Stimulated activated CD8-positive, alpha-beta memory T cell treated with anti-CD3 and anti-CD28 coated beads, Interleukin-7, amount 100 ng/mL, for 4 hours (primary cell): ENCODE data around the gene APEH.
"Not testable (repeated sequence)": the region's sequence is repeated elsewhere in the genome, so short reads cannot be mapped to it uniquely, and the experiment has no call there.

Experiments
- DNase-seq, 2 donors: peaks; one replicate each; pipeline ENCODE4 v3.0.0-alpha.2; 2020; ENCODE audit warnings: low read depth in 2 of 2

APEH gene

DNA sequence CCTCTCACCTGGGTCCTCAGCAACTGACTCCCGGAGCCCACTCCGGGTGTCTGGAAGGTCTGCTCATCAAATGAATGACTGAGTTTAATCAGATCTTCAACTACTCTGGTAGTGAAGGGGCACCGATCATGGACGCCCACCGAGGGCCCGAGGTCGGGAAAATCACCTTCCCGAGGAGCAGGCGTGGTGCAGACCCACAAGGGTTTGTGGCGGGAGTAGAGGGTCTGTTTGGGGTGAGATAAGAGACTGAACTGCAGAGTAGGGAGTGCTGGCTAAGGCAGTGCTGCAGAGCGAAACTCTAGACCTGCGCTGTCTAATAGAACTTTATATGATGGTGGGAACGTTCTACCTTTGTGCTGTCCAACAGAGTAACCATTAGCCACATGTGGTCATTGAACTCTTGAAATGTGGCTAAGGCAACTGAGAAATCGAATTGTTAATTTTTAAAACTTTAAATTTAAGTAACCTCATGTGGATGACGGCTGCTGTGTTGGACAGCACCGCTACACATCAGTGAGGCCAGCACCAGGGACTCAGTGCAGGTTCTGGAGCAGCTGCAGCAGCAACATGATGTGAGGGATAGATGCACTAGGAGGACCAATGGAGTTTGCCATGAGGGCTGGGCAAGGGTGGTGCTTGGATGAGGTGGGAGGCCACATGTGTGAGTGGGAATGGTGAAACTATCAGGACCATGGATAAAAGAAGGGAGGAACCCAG lies 15.9 kb downstream of the APEH start:
- not testable (repeated sequence) for DNase-seq

DNA sequence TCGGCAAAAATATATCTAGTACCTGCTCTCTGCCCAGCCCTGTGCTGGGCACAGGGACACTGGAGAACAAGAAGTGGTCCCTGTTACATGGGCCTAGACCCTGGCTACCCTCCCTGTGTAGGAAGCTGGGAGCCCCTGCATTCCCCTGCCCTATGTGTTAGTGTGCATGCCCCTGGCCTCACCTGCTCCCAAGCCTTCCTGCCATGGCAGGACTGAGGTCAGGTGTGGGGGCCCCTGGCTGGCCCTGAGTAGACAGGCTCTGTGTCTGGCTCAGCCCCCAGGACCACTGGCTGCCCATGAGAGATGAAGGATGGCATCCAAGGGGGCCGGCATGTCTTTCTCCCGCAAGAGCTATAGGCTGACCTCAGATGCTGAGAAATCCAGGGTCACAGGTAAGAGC lies 16.7 kb downstream of the APEH start:
- not testable (repeated sequence) for DNase-seq

DNA sequence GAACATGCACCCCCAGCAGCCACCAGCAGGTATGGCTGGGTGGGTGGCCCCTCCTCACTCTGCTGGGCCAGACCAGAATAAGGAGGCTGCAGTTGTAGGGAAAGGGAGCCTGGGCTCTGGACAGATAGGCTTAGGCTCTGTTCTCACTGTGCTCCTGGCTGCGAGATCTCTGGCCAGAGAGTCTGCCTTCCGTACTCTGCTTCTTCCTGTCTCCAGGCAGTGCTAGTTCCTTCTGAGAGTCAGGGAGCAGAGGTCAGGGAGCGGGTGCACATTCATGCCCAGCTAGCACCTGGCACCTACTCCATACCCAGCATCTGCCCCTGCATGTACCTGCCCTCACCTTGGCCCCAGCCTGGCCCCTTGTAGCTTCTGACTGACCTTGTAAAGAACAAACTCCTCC lies 17.3 kb downstream of the APEH start:
- not testable (repeated sequence) for DNase-seq

DNA sequence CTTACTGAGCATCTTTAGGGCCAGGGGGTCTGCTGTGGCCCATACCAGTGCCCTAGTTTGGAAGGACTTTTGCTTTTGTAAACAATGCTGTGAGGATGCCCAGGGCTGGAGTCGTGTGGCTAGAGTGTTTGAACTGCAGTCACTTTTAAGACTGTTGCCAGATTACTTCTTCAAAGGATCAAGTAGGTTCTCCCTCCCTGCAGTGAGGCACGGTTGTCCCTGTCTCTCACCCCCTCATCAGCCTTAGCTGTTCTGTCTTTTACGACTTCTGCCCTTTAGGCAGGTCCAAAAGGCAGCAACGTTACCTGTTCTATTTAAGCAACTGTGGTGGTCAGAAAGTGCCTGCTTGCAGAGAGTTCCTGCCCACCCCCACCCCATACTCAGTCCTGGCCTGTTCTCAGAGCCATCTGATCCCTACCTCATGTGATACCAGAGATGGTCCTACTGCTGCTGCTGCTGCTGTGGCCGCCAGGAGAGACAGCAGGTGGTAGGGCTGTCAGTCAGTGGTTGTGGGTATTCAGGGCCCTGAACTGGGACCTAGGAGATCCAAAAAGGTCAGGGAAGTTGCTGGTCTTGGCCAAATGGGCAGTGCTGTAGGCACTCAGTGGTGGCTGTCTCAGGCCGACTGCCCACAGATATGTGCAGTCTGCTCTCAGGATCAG lies 20.4 kb downstream of the APEH start:
- DNase-seq, result not testable (repeated sequence)

DNA sequence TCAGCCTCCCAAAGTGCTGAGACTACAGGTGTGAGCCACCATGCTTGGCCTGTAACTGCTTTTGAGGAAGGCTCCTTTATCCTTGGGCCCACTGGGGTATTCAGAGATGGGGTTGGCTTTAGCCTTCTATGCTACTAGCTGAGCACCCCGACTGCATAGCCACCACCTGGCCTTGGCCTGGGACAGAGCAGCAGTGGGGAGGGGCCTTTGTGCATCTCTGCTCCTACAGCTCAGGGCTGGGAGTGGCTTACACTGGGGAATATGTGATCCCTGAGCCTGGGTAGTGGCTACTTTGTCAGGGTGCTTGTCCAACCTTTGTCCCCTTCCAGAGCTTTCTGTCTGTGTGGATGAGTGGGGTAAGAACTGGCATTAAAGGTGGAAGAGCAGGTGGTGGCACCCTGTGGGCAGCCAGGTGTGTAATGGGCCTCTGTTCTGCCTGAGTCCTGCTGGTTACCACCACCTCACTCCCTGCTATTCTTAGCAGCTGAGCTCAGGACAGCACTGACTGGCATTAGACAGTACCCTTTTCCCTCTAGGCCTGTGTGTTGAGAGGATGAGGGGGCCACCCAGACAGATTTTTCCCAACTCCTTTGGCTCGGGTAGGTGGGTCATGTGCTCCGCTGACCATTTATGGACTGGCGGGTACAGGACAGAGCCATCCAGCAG lies 21.3 kb downstream of the APEH start:
- DNase-seq, result not testable (repeated sequence)

DNA sequence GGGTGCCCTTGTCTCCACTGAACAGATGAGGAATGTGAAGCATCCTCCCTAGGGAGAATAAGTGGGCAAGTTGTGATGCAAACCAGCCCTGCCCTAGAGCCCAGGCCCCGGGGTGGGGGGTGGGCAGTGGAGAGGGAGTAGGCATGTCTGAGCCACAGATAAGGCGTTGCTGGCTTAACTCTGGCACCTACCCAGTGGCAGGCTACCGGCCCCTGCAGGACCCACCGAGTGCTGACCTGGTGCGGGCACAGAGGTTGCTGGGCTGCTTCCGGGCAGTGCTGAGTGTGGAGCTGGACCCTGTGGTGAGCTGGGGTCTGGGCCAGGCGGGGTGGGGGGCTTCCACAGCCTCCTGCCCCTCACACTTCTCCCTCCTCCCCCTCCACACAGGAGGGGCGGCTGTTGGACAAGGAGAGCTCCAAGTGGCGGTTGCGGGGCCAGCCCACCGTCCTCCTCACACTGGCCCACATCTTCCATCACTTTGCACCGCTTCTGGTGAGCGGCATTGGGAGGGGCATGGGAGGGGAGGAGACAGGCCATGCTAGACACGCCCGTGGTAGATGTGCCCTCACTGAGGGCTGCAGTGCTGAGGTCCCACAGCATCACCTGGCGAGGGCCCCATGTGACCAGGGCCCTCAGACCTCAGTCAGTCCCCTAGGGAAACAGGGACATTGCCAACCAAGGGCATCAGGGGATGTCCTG lies 25.3 kb downstream of the APEH start:
- no peak for DNase-seq

DNA sequence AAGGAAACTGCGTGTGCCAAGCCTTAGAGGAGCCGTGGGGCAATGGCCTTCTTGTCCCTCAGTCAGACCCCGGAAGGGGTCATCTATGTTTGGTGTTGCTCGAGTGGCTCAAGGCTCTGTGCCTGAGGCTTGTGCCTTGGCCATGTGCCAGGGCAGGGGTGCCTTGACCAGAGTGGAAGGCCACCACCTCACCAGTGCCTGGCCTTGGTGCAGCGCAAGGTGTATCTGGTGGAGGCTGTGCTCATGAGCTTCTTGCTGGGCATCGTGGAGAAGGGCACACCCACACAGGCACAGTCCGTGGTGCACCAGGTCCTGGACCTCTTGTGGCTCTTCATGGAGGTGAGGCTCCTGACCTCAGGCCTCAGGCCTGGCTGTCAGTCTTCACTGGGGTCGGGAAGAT lies 25.9 kb downstream of the APEH start:
- DNase-seq, result no peak

DNA sequence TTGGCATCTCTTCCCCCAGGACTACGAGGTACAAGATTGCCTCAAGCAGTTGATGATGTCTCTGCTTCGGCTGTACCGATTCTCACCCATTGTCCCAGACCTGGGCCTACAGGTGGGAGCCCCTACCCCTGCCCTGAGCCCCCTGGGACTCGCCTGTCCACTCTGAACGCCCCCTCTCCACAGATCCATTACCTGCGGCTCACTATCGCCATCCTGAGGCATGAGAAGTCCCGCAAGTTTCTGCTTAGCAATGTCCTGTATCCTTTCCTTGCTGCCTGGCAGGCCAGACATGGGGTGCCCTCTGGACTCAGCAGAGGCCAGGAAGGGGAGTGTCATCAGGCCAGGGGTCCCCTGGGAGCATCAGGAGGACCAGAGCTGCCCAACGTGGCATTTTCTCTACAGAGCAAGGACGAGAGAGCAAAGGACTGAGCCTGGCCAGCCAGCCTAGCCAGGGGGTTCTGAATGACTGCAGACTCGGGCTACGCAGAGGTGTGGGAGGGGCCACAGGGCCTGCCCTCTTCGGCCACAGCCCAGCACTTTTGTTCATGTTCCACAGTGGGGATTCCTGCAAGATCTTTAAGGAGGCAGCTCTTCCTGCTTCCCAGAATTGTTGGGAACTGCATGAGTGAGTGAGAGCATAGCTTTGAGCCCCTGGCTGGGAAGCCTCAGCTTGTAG lies 26.4 kb downstream of the APEH start:
- no peak for DNase-seq

DNA sequence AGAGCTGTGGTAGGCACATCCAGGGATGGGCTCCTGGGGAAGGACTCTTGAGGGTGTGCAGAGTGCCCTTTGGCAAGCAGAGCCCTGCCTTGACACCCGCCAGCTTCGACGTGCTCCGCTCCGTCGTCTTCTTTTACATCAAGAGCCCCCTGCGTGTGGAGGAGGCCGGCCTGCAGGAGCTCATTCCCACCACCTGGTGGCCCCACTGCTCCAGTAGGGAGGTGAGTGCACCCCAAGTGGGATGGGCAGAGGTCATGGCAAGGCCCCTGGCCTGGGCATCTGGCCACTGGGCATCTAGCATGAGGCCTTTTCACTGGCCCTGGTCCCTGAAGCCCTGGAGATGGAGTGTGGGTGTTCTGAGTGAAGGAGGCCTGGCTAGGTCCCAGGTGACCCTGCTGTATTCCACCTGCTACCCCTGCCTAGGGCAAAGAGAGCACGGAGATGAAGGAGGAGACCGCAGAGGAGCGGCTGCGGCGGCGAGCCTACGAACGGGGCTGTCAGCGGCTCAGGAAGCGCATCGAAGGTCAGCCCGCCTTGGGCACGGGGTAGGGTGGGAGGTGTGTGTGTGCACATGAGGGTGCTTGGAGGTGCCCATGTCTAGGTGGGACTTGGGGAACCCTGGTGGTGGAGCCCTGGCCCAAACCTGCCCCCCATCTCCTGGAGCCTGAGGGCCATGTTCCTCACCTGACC lies 27.4 kb downstream of the APEH start:
- DNase-seq, result no peak

DNA sequence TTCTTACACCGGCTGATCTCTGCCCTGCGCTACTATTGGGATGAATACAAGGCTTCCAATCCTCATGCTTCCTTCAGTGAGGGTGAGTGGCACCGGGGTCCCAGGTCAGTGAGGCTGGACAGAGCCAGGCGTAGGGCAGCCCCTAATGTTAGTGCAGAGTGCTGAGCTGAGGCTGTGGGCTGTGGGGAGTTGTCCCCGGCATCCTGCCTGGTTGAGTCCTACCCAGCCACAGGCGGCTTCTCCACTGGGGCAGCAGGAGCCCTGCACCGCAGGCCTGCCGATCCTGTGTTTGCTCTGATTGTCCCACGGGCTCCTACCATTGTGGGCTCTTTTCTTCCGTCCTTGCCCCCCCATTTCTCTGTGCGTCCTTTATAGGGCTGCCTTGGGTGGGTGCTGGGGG lies 28.5 kb downstream of the APEH start:
- DNase-seq, result no peak

DNA sequence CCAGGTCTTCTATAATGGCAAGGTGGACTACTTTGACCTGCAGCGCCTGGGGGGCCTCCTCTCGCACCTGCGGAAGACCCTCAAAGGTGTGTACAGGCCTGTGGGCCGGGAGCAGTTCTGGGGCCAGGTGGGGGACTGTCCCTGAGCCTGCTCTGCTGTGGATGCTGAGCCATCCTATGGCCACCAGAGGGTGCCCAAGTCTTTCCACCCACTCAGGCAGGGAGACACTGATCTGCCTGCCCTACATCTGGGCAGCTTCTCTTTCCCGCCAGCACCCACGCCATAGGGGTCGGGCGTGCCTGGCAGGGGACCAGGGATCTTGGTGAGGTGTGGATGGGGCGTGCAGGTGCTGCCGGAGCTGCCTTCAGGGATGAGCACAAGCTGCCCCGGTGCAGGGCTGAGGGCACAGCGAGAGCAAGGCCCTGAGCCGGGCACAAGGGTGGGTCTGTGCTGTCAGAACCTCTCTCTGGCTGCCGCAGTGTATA lies 29.3 kb downstream of the APEH start:
- DNase-seq, result peak; percentile 27 to 41

DNA sequence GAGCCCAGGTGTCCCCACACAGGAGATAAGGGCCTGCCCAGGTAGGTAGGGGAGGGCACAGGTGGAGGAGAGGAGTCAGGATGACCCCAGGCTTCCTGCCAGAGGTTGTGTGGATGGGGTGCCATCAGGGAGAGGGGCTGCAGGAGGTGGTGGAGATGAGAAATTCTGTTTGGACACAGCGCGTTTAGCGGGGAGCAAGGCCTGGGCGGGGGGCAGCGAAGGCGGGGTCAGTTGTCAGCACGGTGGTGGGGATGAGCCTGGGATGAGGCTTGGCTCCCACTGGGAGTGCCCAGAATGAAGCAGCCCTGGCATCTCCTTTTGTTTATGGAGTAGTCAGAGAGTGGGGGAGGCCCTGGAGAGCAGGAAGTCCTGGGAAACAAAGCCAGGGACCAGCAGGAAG lies 29.8 kb downstream of the APEH start:
- DNase-seq, result no peak

DNA sequence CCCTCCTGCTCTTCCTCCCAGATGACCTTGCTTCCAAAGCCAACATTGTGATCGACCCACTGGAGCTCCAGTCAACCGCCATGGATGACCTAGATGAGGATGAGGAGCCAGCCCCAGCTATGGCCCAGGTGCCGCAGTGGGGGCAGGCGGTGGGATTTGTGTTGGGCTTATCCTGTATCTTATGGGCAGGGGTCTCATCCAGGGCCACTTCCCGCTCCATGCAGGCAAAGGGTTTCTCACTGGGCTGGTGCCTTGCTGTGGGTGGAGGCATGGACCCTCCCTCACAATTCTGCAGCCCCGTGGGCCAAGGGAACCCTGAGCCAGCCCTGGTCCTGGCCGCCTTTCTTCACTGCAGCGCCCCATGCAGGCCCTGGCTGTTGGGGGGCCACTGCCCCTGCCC lies 30.5 kb downstream of the APEH start:
- DNase-seq, result no peak

DNA sequence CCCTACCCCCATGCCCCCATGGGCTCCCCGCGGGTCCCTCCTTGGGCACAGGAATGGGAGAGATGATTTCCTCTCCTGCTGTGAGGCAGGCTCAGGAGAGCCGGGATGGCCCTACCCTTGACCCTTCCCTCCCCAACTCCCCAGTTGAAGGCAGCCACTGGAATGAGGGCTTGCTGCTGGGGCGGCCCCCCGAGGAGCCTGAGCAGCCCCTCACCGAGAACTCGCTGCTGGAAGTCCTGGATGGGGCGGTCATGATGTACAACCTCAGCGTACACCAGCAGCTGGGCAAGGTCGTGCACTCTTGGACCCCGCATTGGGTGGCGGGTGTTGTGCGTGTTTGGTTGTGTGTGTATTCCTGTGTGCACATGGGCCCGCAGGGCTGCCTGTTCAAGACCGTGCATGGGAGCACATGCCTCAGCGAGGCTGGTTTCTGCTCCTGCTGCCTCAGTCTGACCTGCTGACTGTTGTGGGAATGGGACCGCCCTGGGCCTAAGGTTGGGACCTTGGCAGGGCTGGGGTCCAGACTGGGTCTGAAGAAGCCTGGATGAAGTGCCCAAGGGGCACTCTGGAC lies 31.3 kb downstream of the APEH start:
- no peak for DNase-seq

DNA sequence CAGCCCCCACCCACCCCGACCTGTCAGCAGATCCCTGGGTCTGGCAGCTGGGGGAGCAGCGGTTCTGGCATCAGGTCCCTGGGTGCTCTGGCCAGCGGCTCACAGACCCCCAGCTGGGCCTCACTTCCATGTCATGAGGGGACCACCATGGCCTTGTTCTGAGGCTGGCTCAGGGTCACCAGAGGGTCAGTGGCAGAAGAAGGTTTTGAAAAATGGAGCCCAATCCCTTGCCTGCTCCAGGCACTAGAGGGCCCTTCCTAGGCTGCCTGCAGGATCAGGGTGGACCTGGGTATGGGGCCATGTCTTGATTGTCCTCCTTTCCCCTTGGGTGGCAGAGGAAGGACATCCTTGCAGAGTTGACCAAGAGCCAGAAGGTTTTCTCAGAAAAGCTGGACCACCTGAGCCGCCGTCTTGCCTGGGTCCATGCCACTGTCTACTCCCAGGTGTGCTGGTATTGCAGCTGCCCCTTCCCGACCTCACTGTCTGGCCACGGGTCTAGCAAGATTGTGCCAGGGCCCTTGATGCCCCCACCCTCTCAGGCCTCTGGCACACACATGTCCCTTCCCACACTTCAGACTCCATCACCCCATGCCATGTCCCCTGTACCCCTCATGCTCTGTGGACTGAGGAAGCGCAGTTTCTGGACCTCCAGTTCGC lies 32.4 kb downstream of the APEH start:
- DNase-seq, result no peak

DNA sequence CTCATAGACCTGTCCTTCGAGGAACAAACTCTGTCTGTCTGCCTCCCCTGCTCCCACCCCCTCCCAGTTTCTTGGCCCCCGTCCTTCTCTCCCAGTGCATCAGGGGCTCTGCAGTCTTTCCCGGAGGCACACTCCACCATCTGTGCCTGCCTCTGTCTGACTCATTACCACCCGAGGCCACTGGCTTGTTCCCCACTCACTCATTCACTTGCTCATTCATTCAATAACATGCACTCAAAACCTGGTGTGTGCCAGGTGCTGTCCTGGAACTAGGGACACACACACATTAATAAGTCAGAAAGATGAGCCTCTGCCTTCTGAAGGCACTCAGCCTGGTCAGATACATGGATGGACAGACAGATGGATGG lies 32.9 kb downstream of the APEH start:
- DNase-seq, result no peak

DNA sequence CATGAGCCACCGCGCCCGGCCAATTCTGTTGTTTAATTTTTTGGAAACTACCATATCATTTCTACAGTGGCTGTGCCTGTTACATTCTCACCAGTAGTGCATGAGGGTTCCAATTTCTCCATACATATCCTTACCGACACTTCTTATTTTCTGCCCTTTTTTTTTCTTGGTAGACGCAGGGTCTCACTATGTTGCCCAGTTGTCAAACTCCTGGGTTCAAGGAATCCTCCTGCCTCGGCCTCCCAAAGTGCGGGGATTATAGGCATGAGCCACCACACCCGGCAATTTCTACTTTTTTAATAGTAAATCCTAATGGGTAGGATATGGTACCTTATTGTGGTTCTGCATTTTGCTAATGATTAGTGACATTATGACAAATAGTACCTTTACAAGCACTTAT lies 35.7 kb downstream of the APEH start:
- DNase-seq, result no peak

DNA sequence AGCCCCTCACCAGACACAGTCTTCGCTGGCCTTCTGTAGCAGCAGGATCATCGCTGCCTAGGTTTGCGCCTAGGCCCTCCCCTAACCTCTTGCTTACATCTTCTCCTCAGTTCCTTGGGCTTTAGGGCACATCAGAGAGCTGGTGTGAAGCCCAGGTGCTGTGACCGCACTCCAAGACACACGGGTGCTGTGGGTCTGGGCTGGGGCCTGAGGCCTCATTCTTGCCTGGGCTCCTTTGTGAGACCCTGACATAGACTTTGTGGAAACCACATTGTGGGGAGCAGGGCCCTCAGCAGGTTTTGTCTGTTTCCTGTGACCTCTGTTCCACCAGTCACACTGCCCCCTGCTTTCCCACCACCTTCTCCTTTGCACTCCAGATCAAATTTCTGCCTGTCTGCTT lies 37.3 kb downstream of the APEH start:
- no peak for DNase-seq

DNA sequence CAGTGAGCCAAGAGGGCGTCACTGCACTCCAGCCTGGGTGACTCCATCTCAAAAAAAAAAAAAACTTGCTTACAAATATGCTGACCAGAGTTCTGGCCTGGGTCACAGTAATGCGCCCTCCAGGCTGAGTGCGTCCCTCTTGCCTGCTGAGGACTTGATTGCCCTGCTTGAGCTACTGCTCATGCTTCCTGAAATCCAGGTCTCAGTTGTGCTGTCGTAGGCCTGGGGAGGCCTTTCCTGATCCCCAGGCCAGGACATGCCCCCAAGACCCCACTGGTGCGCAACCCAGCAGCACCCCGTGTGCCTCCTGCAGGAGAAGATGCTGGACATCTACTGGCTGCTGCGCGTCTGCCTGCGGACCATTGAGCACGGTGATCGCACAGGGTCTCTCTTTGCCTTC lies 38.0 kb downstream of the APEH start:
- DNase-seq, result no peak

DNA sequence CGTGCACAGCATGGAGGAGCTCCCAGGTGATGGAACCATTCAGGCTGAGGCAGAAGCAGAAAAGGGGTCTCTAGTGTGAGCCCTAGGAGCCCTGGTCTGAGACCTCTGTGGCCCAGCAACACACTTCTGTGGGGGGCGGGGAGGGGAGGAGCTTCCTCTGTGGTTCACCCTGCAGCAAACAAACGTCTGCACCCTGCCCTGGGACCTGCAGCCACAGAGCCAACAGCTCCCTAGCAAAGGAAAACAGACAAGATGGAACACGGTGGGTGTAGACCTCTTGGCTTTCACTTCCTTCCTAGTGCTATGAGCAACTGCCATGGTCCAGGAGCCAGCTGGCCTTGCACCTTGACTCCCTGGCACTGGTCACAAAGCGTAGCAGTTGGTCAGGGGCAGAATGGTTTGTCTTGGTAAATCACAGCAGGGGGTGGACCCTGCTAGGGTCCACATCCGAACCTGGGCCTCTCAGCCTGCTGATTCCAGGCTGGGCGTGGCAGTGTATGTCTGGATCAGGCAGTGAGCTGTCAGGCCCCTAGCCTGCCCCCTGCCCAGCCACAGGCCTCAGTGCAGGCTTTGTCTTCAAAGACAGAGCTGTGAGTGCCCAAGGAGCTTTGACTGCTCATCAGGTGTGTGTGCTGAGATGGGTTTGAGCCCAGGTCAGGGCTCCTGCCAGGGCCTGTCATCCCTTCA lies 38.6 kb downstream of the APEH start:
- no peak for DNase-seq
